UCSD-AML1 (cell line): ENCODE measurements around the gene APBA1.

Experiments
- DNase-seq: peaks from one replicate; lab custom pipeline; 2025; ENCODE audit not compliant: unreplicated experiment; lab: John Stamatoyannopoulos, UW

APBA1 gene

GRCh38 chr9:69486498-69486897 lies 185.7 kb downstream of the APBA1 start:
- DNase-seq: no peak

GRCh38 chr9:69485466-69485865 lies 186.7 kb downstream of the APBA1 start:
- no peak for DNase-seq

- no peak for DNase-seq
Measured at GRCh38 chr9:69483886-69484422, 188.2 kb downstream of the APBA1 start.

GRCh38 chr9:69476797-69477196 lies 195.4 kb downstream of the APBA1 start:
- DNase-seq: no peak

- DNase-seq: no peak
Measured at GRCh38 chr9:69476016-69476415, 196.2 kb downstream of the APBA1 start.

- DNase-seq: no peak
Measured at GRCh38 chr9:69474821-69475220, 197.3 kb downstream of the APBA1 start.

- no peak for DNase-seq
Measured at GRCh38 chr9:69472101-69472620, 200.0 kb downstream of the APBA1 start.

- DNase-seq: no peak
Measured at GRCh38 chr9:69471433-69471832, 200.7 kb downstream of the APBA1 start.

- DNase-seq: no peak
Measured at GRCh38 chr9:69470186-69470977, 201.8 kb downstream of the APBA1 start.

- DNase-seq: no peak
Measured at GRCh38 chr9:69469136-69469535, 203.0 kb downstream of the APBA1 start.

GRCh38 chr9:69468380-69468779 lies 203.8 kb downstream of the APBA1 start:
- DNase-seq: no peak

GRCh38 chr9:69466151-69466550 lies 206.0 kb downstream of the APBA1 start:
- DNase-seq: no peak

- no peak for DNase-seq
Measured at GRCh38 chr9:69465473-69465872, 206.7 kb downstream of the APBA1 start.

GRCh38 chr9:69463497-69464068 lies 208.6 kb downstream of the APBA1 start:
- no peak for DNase-seq

- DNase-seq: no peak
Measured at GRCh38 chr9:69462394-69462793, 209.8 kb downstream of the APBA1 start.

GRCh38 chr9:69461103-69461887 lies 210.9 kb downstream of the APBA1 start:
- no peak for DNase-seq

GRCh38 chr9:69460012-69460411 lies 212.2 kb downstream of the APBA1 start:
- no peak for DNase-seq

GRCh38 chr9:69458176-69458575 lies 214.0 kb downstream of the APBA1 start:
- no peak for DNase-seq

- DNase-seq: no peak
Measured at GRCh38 chr9:69456201-69456600, 216.0 kb downstream of the APBA1 start.

GRCh38 chr9:69455311-69455710 lies 216.9 kb downstream of the APBA1 start:
- DNase-seq: no peak

- no peak for DNase-seq
Measured at GRCh38 chr9:69454321-69454720, 217.8 kb downstream of the APBA1 start.
